Uterus (tissue), 2 donors: ENCODE data around the gene MAD1L1.

Experiments
- CTCF ChIP-seq, 4 experiments: fragments of 200-600 bp in 2 of 4; fragments of 450-650 bp in 2 of 4; sonication (generic) in 2 of 4; IDR thresholded peaks; one replicate each; pipeline ENCODE4 v1.5.1; 2016 to 2019; ENCODE audit warnings: antibody characterized with exemption in 4 of 4, mild to moderate bottlenecking in 2 of 4, moderate library complexity in 1 of 4
- POLR2A ChIP-seq, 2 donors: fragments of 450-650 bp; IDR thresholded peaks; one replicate each; pipeline ENCODE4 v1.6.1; 2016; ENCODE audit warnings: antibody characterized with exemption in 2 of 2, mild to moderate bottlenecking in 1 of 2, moderate library complexity in 1 of 2

- no peak for TF ChIP-seq CTCF (IDR thresholded peaks at IDR 0.05)
- TF ChIP-seq POLR2A (IDR thresholded peaks at IDR 0.05) = no peak
Observed at GRCh38 chr7:1950066-1950451, 282.7 kb downstream of the MAD1L1 start.
